Measurements from ENCODE around the gene LBP.

Gene LBP

DNA sequence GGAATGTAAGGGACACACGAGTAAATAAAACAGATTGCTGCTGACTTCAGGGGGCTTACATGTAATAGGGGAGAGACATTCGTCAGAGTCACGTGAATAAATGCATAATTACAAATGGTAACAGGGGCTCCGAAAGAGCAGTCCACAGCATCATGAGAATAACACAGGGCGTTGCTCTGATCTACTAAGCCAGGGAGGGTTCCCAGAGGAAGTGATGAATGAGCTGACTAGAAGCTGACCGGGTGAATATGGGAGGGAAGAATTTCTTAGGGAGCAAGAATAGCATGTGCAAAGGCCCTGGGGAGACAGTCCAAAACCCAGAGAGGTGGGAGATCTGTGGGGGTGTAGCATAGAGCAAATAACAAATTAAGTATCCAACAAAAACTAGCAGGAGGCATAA is 39.9 kb upstream of the LBP start:
- Histone ChIP-seq H3K27ac (ENCODE audit: low read depth, low read length) (no peak overlapping the region), H3K36me3 (ENCODE audit: low read length) (no peaks in the 10 kb centered on the region), H2AFZ (ENCODE audit: low read depth, low read length, severe bottlenecking) (no peak overlapping the region), H3K79me2 (ENCODE audit: insufficient read depth, low read length) (no peaks in the 10 kb centered on the region), H3K27me3 (ENCODE audit: low read length) (0 out of 2 replicates have a peak, but pooled peaks cover 3% of the 10 kb centered on the region), H3K4me3 (ENCODE audit: insufficient read depth, low read length, poor library complexity, severe bottlenecking) (no peak overlapping the region), H3K9me3 (ENCODE audit: insufficient read depth, low read length) (no peaks in the 10 kb centered on the region), H3K4me2 (ENCODE audit: low read depth, low read length, poor library complexity, severe bottlenecking) (no peak overlapping the region), H3K9me2 (replicated peaks; ENCODE audit: insufficient read depth, low read length) (no peaks in the 10 kb centered on the region), H3F3A (ENCODE audit: insufficient read depth) (no peaks in the 10 kb centered on the region), H4K20me1 (ENCODE audit: low read depth, low read length) (no peaks in the 10 kb centered on the region), H3K9ac (ENCODE audit: low read length) (no peak overlapping the region)
- TF ChIP-seq, protein P1, sequence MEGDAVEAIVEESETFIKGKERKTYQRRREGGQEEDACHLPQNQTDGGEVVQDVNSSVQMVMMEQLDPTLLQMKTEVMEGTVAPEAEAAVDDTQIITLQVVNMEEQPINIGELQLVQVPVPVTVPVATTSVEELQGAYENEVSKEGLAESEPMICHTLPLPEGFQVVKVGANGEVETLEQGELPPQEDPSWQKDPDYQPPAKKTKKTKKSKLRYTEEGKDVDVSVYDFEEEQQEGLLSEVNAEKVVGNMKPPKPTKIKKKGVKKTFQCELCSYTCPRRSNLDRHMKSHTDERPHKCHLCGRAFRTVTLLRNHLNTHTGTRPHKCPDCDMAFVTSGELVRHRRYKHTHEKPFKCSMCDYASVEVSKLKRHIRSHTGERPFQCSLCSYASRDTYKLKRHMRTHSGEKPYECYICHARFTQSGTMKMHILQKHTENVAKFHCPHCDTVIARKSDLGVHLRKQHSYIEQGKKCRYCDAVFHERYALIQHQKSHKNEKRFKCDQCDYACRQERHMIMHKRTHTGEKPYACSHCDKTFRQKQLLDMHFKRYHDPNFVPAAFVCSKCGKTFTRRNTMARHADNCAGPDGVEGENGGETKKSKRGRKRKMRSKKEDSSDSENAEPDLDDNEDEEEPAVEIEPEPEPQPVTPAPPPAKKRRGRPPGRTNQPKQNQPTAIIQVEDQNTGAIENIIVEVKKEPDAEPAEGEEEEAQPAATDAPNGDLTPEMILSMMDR (IDR thresholded peaks at IDR 0.05; ENCODE audit: insufficient read depth, low read length, poor library complexity, severe bottlenecking), result no peak
- TF ChIP-seq EZH2phosphoT487 (conservative IDR thresholded peaks at IDR 0.05; ENCODE audit: low read length), result no peak

GRCh38 chr20:38307371-38308046 is 38.8 kb upstream of the LBP start:
- no peak overlapping the region for H2AFZ ChIP-seq (ENCODE audit: low read depth, low read length, severe bottlenecking)
- H3K9me3 ChIP-seq (ENCODE audit: insufficient read depth, low read length), result no peaks in the 10 kb centered on the region
- H3K4me3 ChIP-seq (ENCODE audit: insufficient read depth, low read length, poor library complexity, severe bottlenecking), result no peak overlapping the region
- H3K36me3 ChIP-seq (ENCODE audit: low read length), result no peaks in the 10 kb centered on the region
- no peaks in the 10 kb centered on the region for H3K79me2 ChIP-seq (ENCODE audit: insufficient read depth, low read length)
- H3F3A ChIP-seq (ENCODE audit: insufficient read depth), result no peaks in the 10 kb centered on the region
- no peaks in the 10 kb centered on the region for H3K9me2 ChIP-seq (replicated peaks; ENCODE audit: insufficient read depth, low read length)
- H3K4me2 ChIP-seq (ENCODE audit: low read depth, low read length, poor library complexity, severe bottlenecking), result no peak overlapping the region
- H4K20me1 ChIP-seq (ENCODE audit: low read depth, low read length), result no peaks in the 10 kb centered on the region
- no peak overlapping the region for H3K27ac ChIP-seq (ENCODE audit: low read depth, low read length)
- no peak for TF ChIP-seq EZH2phosphoT487 (conservative IDR thresholded peaks at IDR 0.05; ENCODE audit: low read length)
- TF ChIP-seq, protein P1 (IDR thresholded peaks at IDR 0.05; ENCODE audit: insufficient read depth, low read length, poor library complexity, severe bottlenecking), result no peak
- no peak overlapping the region for H3K9ac ChIP-seq (ENCODE audit: low read length)
- 0 out of 2 replicates have a peak, but pooled peaks cover 3% of the 10 kb centered on the region for H3K27me3 ChIP-seq (ENCODE audit: low read length)

DNA sequence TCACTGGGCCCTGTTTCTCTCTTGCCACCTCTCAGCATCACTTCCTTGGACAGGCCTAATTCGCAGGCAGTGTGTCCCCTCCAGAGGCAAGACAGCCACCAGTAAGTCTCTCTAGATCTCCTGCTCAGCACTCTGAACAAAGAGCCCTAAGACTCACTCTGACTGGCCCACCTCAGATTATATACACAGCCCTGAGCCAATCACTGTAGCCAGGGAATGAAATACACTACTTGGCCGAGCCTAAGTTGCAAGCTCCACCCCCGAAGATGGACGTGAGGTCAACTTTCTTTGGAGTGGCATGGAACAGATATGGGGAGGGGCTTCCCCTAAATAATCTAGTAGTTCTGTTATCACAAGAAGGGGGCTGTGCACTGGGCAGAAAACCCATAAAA is 38.2 kb upstream of the LBP start:
- no peak overlapping the region for H3K27ac ChIP-seq (ENCODE audit: low read depth, low read length)
- H3K9me2 ChIP-seq (replicated peaks; ENCODE audit: insufficient read depth, low read length), result no peaks in the 10 kb centered on the region
- TF ChIP-seq, protein P1 (IDR thresholded peaks at IDR 0.05; ENCODE audit: insufficient read depth, low read length, poor library complexity, severe bottlenecking), result no peak
- TF ChIP-seq EZH2phosphoT487 (conservative IDR thresholded peaks at IDR 0.05; ENCODE audit: low read length), result no peak
- H4K20me1 ChIP-seq (ENCODE audit: low read depth, low read length), result no peaks in the 10 kb centered on the region
- no peaks in the 10 kb centered on the region for H3K9me3 ChIP-seq (ENCODE audit: insufficient read depth, low read length)
- no peak overlapping the region for H2AFZ ChIP-seq (ENCODE audit: low read depth, low read length, severe bottlenecking)
- H3K36me3 ChIP-seq (ENCODE audit: low read length), result no peaks in the 10 kb centered on the region
- H3K79me2 ChIP-seq (ENCODE audit: insufficient read depth, low read length), result no peaks in the 10 kb centered on the region
- H3F3A ChIP-seq (ENCODE audit: insufficient read depth), result no peaks in the 10 kb centered on the region
- H3K4me3 ChIP-seq (ENCODE audit: insufficient read depth, low read length, poor library complexity, severe bottlenecking), result no peak overlapping the region
- 0 out of 2 replicates have a peak, but pooled peaks cover 3% of the 10 kb centered on the region for H3K27me3 ChIP-seq (ENCODE audit: low read length)
- no peak overlapping the region for H3K9ac ChIP-seq (ENCODE audit: low read length)
- H3K4me2 ChIP-seq (ENCODE audit: low read depth, low read length, poor library complexity, severe bottlenecking), result no peak overlapping the region
